IMR-90 (cell line): ENCODE results near the gene WNT11. TPM values are rescaled to one million over a fixed set of nuclear protein-coding genes. Genes with fewer than 3 reads are reported as not detected.

Experiments used
- ATAC-seq: fragments of 200-7000 bp; cut with Tn5 transposase; 2 replicates; pipeline ENCODE4 v1.9.1; 2020; ENCODE audit warnings: low read depth, mild to moderate bottlenecking, moderate library complexity
- BruUV-seq: library from RNA; stranded (reverse); fragments of 400-500 nt; replicated peaks from 2 replicates; lab custom pipeline; 2021; lab: Mats Ljungman, UMichigan
- CTCF ChIA-PET: fragments of 300-600 bp; formaldehyde crosslinking; extraction: SDS; loops from one replicate; lab custom pipeline; 2021; ENCODE audit warnings: antibody characterized with exemption; lab: Yijun Ruan, JAX
- POLR2A ChIA-PET: fragments of 300-600 bp; sonication (Branson Sonifier 250); formaldehyde crosslinking; loops from one replicate; lab custom pipeline; 2022; ENCODE audit warnings: antibody characterized with exemption; ENCODE audit not compliant: unreplicated experiment; lab: Charles Lee
- DNase-seq: peaks from one replicate; pipeline ENCODE4 v3.0.0; 2013
- H2AFZ ChIP-seq: replicated peaks from 2 replicates; pipeline ENCODE3; 2013; ENCODE audit warnings: low read length, mild to moderate bottlenecking; ENCODE audit not compliant: poor library complexity
- H2AK5ac ChIP-seq: 2 replicates; pipeline ENCODE4 v1.6.1; 2013; ENCODE audit warnings: low read depth, low read length, inconsistent platforms
- H2AK9ac ChIP-seq: replicated peaks from 2 replicates; pipeline ENCODE3; 2013; ENCODE audit warnings: mild to moderate bottlenecking, low read depth, low read length, moderate library complexity; ENCODE audit not compliant: poor library complexity
- H2BK120ac ChIP-seq: 2 replicates; pipeline ENCODE4 v1.6.1; 2013; ENCODE audit warnings: low read depth, low read length, inconsistent platforms
- H2BK15ac ChIP-seq: 3 replicates; pipeline ENCODE4 v1.6.1; 2013; ENCODE audit warnings: low read depth, low read length, inconsistent platforms
- H2BK20ac ChIP-seq: 2 replicates; pipeline ENCODE4 v1.6.1; 2013; ENCODE audit warnings: low read depth, mild to moderate bottlenecking, inconsistent platforms, low read length, moderate library complexity
- H2BK5ac ChIP-seq: 2 replicates; pipeline ENCODE4 v1.6.1; 2013; ENCODE audit warnings: mild to moderate bottlenecking, low read depth, low read length, inconsistent platforms; ENCODE audit not compliant: poor library complexity, severe bottlenecking
- H3K14ac ChIP-seq: replicated peaks from 2 replicates; pipeline ENCODE4 v1.6.1; 2013; ENCODE audit warnings: low read depth, low read length, inconsistent platforms
- H3K18ac ChIP-seq: 2 replicates; pipeline ENCODE4 v1.6.1; 2013; ENCODE audit warnings: low read depth, low read length, control low read depth
- H3K23ac ChIP-seq: 2 replicates; pipeline ENCODE4 v1.6.1; 2013; ENCODE audit warnings: low read depth, low read length, inconsistent platforms
- H3K27ac ChIP-seq: 2 replicates; pipeline ENCODE4 v1.5.1; 2013; ENCODE audit warnings: mild to moderate bottlenecking, control low read depth, low read length; ENCODE audit not compliant: insufficient read depth
- H3K27me3 ChIP-seq: 2 replicates; pipeline ENCODE4 v1.6.1; 2013; ENCODE audit warnings: low read length; ENCODE audit not compliant: control insufficient read depth, insufficient read depth
- H3K36me3 ChIP-seq: 2 replicates; pipeline ENCODE4 v1.6.1; 2013; ENCODE audit warnings: low read length, mixed read lengths; ENCODE audit not compliant: control insufficient read depth, insufficient read depth
- H3K4ac ChIP-seq: 2 replicates; pipeline ENCODE4 v1.6.1; 2013; ENCODE audit warnings: low read depth, low read length, inconsistent platforms
- H3K4me1 ChIP-seq: 2 replicates; pipeline ENCODE4 v1.6.1; 2013; ENCODE audit warnings: low read length, mixed read lengths; ENCODE audit not compliant: control insufficient read depth, insufficient read depth
- H3K4me2 ChIP-seq: 2 replicates; pipeline ENCODE4 v1.6.1; 2013; ENCODE audit warnings: low read depth, mild to moderate bottlenecking, control low read depth, low read length, moderate library complexity
- H3K4me3 ChIP-seq: 2 replicates; pipeline ENCODE4 v1.5.1; 2013; ENCODE audit warnings: low read depth, mild to moderate bottlenecking, control low read depth, low read length, moderate library complexity; ENCODE audit not compliant: insufficient read depth
- H3K56ac ChIP-seq: 2 replicates; pipeline ENCODE4 v1.6.1; 2013; ENCODE audit warnings: low read length, inconsistent platforms; ENCODE audit not compliant: insufficient read depth; ENCODE audit errors: extremely low read depth
- H3K79me1 ChIP-seq, 2 experiments: 2 replicates each; pipeline ENCODE4 v1.6.1; 2013; ENCODE audit warnings: low read length in 2 of 2, inconsistent platforms in 1 of 2, low read depth in 1 of 2
- H3K9ac ChIP-seq: 2 replicates; pipeline ENCODE4 v1.6.1; 2013; ENCODE audit warnings: low read depth, low read length, control low read depth
- H3K9me1 ChIP-seq: 2 replicates; pipeline ENCODE4 v1.6.1; 2013; ENCODE audit warnings: low read length, inconsistent platforms; ENCODE audit not compliant: insufficient read depth
- H3K9me3 ChIP-seq: 2 replicates; pipeline ENCODE4 v1.6.1; 2013; ENCODE audit warnings: low read length; ENCODE audit not compliant: control insufficient read depth, insufficient read depth
- H4K20me1 ChIP-seq: 2 replicates; pipeline ENCODE4 v1.6.1; 2013; ENCODE audit warnings: low read length, inconsistent platforms; ENCODE audit not compliant: insufficient read depth
- H4K5ac ChIP-seq: 2 replicates; pipeline ENCODE4 v1.6.1; 2013; ENCODE audit warnings: mild to moderate bottlenecking, low read depth, low read length, control low read depth
- H4K8ac ChIP-seq, 2 experiments: 2 replicates each; pipeline ENCODE4 v1.6.1; 2013; ENCODE audit warnings: low read depth in 2 of 2, low read length in 2 of 2, control low read depth in 1 of 2, inconsistent platforms in 1 of 2
- H4K91ac ChIP-seq: 2 replicates; pipeline ENCODE4 v1.6.1; 2013; ENCODE audit warnings: low read depth, low read length, inconsistent platforms; ENCODE audit not compliant: insufficient read depth
- FOS ChIP-seq: fragments of 150-350 bp; IDR thresholded peaks from 2 replicates; pipeline ENCODE4 v1.6.1; 2016; ENCODE audit warnings: low read depth, low read length
- MXI1 ChIP-seq: IDR thresholded peaks from 2 replicates; pipeline ENCODE4 v1.6.1; 2012; ENCODE audit warnings: low read depth, mild to moderate bottlenecking, low read length, moderate library complexity, borderline replicate concordance
- WGBS, 2 experiments: methylation state at CpG; one replicate each; pipeline versions ENCODE4 v1.1.5 to v1.1.7; 2013; ENCODE audit warnings: missing lambda C conversion rate in 2 of 2; ENCODE audit not compliant: insufficient read length in 1 of 2; ENCODE audit errors: extremely low coverage in 2 of 2; 5-methylcytosine and 5-hydroxymethylcytosine counted together
- dilution Hi-C: fragments of 300-500 bp; cut with HindIII; formaldehyde crosslinking; loops from one replicate; pipeline ENCODE4 v1.14.3; 2018; ENCODE audit warnings: low sequenced_read_pairs; ENCODE audit not compliant: unreplicated experiment
- in situ Hi-C: fragments of 300-500 bp; cut with MboI; formaldehyde crosslinking; loops from 3 replicates; pipeline ENCODE4 v1.14.3; 2019; ENCODE audit warnings: low sequenced_read_pairs, inconsistent platforms, mixed read lengths
- intact Hi-C: fragments of 100-400 bp; cut with micrococcal nuclease; formaldehyde crosslinking; loops from 2 replicates; pipeline ENCODE4 v1.10.0; 2022
- polyA plus RNA-seq, 3 experiments: library from polyadenylated mRNA; depleted of rRNA; stranded (reverse); fragments of >200 nt; gene quantifications; 2 replicates each; pipeline ENCODE4 v1.2.3, GENCODE V29; 2012; ENCODE audit warnings: low replicate concordance in 1 of 3
- total RNA-seq: library from RNA; depleted of rRNA; stranded (reverse); fragments of >200 nt; gene quantifications from 2 replicates; pipeline ENCODE4 v1.2.3, GENCODE V29; 2012
- TF ChIP-seq, protein P1 (sequence below): fragments of 150-350 bp; IDR thresholded peaks from 2 replicates; pipeline ENCODE4 v1.6.1; 2017; ENCODE audit warnings: mild to moderate bottlenecking, antibody characterized with exemption, low read length, low read depth

Gene WNT11
- total and polyA plus RNA-seq, 2 of the 4 experiments (the other 2 are of a cell fraction): 0.10 TPM; not detected in 1

DNA sequence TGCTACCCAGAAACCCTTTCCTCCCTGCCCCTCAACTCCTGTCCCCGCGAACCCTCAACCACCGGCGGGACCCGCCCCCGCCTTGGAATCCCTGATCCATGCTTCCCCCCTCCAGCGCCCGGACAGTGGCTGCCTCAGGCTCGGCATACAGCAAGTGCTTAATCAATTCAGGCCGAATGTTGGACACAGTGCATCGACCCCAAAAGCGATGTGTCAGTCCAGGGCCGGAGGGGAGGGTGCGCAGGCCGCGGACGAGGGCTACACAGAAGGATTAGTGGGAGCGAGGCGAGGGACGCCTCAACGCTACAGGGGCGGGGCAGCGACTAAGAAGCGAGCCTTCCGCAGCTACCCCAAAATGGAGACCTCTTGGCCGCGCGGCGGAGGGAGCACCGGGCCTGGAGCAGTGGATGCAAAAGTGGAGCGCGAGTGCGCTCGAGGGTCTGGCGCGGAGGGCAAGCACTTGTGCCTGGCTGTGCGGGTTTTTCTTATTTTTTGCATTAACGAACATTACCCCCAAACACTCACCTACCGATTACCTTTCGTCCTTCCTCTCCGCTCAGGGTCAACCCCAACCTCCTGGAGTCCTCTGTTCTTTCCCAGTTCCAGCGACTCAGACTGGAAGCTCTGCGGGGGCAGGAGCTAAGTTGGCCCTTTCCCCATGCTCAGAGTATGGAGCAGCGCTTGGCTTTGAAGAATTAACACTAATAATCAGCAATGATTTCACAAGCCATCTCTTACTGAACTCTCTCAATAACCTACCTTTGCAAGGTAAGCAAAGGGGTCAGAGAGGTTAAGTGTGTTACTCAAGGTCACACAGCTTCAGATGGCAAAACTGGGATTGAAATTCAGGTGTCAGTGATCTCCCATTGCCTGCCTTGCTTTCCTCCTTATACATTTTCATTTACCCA, 30.0 kb upstream of the WNT11 start:
- ChIA-PET CTCF (interaction anchor here (1.3 kb wide), 1 partner anchor 28 kb away, joined by 3 read pairs; no protein-coding TSS in a partner anchor), POLR2A (no interaction called here)
- Histone ChIP-seq H3K9me1 (peaks cover 8% of the 10 kb centered on the region), H3K56ac (no peak overlapping the region), H3K27ac (peak overlapping the region; percentile 44), H3K4me1 (peaks cover 3% of the 10 kb centered on the region), H2BK20ac (no peak overlapping the region), H3K4ac (no peak overlapping the region; the same call in 1 of the 2 replicates), H2BK120ac (peak overlapping the region; percentile 20; the same call in 1 of the 2 replicates), H2BK15ac (no peak overlapping the region), H2BK5ac (peak overlapping the region; percentile 30), H3K36me3 (no peaks in the 10 kb centered on the region), H3K27me3 (peaks cover 5% of the 10 kb centered on the region), H3K23ac (peak overlapping the region; percentile 51; the same call in 1 of the 2 replicates), H3K14ac (no peak overlapping the region), H3K9me3 (no peaks in the 10 kb centered on the region), H3K18ac (no peak overlapping the region), H3K9ac (peak overlapping the region; percentile 50), H4K8ac (peak overlapping the region in 1 of 2 experiments; percentile 3; a peak in 1 of 4 replicates), H2AFZ (peak overlapping the region; percentile 98), H3K4me2 (peak overlapping the region; percentile 85), H4K5ac (no peak overlapping the region), H2AK5ac (no peak overlapping the region), H2AK9ac (peak overlapping the region; percentile 61), H3K4me3 (peak overlapping the region; percentile 79), H4K91ac (no peak overlapping the region), H3K79me1 (no peaks in the 10 kb centered on the region), H4K20me1 (peaks cover 3% of the 10 kb centered on the region)
- intact Hi-C loops (loop anchor here (5.0 kb wide), 1 partner anchor 81 kb away; no protein-coding TSS in a partner anchor), dilution Hi-C loops (no loop called here), in situ Hi-C loops (no loop called here)
- BruUV-seq: no TSS peak
- TF ChIP-seq, protein P1, sequence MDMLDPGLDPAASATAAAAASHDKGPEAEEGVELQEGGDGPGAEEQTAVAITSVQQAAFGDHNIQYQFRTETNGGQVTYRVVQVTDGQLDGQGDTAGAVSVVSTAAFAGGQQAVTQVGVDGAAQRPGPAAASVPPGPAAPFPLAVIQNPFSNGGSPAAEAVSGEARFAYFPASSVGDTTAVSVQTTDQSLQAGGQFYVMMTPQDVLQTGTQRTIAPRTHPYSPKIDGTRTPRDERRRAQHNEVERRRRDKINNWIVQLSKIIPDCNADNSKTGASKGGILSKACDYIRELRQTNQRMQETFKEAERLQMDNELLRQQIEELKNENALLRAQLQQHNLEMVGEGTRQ: no peak
- TF ChIP-seq FOS: no peak
- TF ChIP-seq MXI1: peak; percentile 86
- ATAC-seq (peak; percentile 52), DNase-seq (peak; percentile 33)
- WGBS, 2 experiments: 3% methylated on average over 24 of the region's 44 CpGs; no CpG with 5 or more reads in 1 of the 2 experiments
